ENCODE results near the gene SMC5.

Gene SMC5

DNA sequence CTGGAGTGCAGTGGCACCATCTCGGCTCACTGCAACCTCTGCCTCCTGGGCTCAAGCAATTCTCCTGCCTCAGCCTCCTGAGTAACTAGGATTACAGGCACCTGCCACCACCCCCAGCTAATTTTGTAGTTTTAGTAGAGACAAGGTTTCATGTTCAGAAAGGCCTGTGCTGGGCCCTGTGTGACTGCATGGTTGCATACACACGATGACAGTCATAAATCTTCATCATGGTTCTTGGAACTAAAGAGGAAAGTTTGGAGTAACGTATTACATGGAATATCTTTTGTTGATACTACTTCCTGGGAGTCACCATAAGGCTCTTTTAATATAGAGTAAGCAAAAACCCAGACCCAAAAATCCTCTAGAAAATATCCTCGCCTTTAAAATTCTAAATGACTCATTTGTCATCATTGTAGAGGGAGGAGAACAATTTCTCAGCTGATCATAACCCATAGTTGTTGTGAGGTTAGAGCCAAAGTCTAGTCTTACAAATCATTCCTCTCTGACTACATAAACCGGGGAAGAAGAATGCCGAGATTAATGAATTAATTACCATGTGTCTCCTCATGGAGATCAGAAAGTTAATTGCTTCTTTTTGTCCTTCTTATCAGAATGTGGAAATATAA, 108.6 kb downstream of the SMC5 start:
- no peak for ATAC-seq
- no peak for DNase-seq (ENCODE audit: low spot score in 2 of 2)
- Mint-ChIP-seq H3K27ac (no peak overlapping the region), H3K4me1 (no peaks in the 10 kb centered on the region), H3K36me3 (no peaks in the 10 kb centered on the region), H3K4me3 (no peak overlapping the region), H3K9me3 (no peaks in the 10 kb centered on the region)

DNA sequence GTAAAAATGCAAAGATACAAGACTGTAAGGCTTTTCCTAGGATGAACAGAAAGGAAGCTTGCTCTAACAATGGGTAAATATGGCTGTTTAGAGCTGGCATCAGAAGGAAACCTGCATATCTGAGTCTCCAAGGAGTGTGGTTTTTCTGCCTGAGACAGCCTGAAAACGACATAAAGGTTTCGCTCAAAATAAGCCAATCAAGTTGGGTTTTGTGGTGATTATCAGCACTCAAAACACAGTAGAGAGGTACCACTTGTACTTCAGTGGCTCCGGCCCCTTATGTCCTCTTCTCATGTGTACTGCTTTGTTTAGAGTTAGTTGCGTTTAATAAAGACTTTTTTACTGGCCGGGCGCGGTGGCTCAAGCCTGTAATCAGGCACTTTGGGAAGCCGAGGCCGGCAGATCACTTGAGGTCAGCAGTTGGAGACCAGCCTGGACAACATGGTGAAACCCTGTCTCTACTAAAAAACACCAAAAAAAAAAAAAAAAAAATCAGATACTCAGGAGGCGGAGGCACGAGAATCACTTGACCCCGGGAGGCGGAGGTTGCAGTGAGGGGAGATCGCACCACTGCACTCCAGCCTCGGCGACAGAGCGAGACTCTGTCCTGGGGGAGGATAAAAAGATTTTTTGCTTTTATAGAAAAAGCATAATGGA, 116.3 kb downstream of the SMC5 start:
- no peak for DNase-seq (ENCODE audit: low spot score in 2 of 2)
- no peaks in the 10 kb centered on the region for H3K9me3 Mint-ChIP-seq
- no peak overlapping the region for H3K27ac Mint-ChIP-seq
- ATAC-seq, result no peak
- no peak overlapping the region for H3K4me3 Mint-ChIP-seq
- H3K36me3 Mint-ChIP-seq, result no peaks in the 10 kb centered on the region
- no peaks in the 10 kb centered on the region for H3K4me1 Mint-ChIP-seq

DNA sequence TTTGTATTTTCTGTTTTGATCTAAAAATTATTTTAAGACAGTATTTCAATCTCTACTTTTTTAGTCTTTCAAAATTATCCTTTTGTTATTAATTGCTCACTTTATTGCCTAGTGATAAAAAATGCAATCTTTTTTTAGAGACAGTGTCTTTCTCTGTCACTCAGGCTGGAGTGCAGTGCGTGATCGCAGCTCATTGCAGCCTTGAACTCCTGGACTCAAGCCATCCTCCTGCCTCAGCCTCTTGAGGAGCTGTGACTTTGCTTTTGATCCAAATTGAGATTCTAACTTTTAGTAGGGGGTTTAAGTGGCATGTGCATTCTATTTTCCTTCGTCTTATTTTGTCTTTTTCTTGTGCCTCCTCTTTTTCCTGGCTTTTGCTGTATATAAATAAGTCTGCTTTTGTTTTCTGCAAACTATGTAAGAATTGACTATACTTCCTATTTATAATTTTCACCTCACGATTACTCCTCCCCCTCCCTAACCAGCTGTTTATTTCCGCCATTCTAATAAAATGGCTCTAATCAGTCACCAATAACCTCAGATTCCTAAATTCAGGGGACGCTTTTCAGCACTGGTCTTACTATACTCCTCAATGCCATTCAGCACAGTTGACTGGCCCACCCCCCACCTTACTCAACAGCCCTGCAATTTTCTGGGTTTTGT, 123.4 kb downstream of the SMC5 start:
- peaks cover 32% of the 10 kb centered on the region for H3K36me3 Mint-ChIP-seq
- peak overlapping the region; percentile 4 for H3K27ac Mint-ChIP-seq
- ATAC-seq (no peak), DNase-seq (ENCODE audit: low spot score in 2 of 2) (no peak)
- no peaks in the 10 kb centered on the region for H3K9me3 Mint-ChIP-seq
- no peak overlapping the region for H3K4me3 Mint-ChIP-seq
- peaks cover 13% of the 10 kb centered on the region for H3K4me1 Mint-ChIP-seq

DNA sequence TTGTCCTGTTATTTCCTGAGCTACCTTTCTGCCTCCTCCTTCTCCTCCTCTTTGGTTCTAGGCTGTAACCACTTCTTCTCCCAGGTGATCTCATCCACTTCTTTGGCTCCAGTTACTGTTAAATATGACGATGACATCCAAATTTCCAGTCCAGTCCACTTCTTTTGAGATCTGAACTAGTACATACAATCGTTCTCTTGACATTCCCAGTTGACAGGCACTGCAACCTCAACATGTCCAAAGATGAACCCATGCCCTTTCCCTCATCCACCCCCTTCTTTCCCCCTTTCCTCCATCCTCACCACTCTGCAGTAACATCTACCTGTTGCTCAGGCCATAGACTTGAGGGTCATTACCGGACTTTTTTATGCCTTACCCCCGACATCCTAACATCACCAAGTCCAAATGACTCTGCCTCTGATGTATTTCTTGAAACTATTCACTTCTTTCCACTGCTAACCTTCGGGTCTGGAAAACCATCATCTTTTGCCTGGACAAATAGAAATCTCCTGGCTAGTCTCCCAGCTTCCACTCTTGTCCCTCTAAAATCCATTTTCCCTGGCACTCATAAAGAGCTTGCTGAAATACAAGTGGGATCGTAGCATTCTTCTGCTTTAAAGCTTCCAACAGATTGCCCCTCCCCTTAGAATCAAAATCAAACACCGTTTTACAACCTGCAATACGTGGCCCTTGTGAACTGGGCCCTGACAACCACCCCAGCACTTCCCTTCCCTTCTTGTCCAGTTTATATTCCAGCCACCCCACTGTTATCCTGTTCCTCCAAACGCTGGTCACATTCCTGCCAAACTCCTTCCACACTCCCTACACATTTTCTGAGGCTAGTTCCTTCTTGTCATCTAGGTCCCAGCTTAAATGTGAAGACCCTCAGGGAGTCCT, 124.2 kb downstream of the SMC5 start:
- no peak for ATAC-seq
- no peaks in the 10 kb centered on the region for H3K9me3 Mint-ChIP-seq
- H3K27ac Mint-ChIP-seq, result peak overlapping the region; percentile 22
- H3K4me3 Mint-ChIP-seq, result no peak overlapping the region
- DNase-seq (ENCODE audit: low spot score in 2 of 2), result no peak
- H3K4me1 Mint-ChIP-seq, result peaks cover 13% of the 10 kb centered on the region
- peaks cover 40% of the 10 kb centered on the region for H3K36me3 Mint-ChIP-seq

DNA sequence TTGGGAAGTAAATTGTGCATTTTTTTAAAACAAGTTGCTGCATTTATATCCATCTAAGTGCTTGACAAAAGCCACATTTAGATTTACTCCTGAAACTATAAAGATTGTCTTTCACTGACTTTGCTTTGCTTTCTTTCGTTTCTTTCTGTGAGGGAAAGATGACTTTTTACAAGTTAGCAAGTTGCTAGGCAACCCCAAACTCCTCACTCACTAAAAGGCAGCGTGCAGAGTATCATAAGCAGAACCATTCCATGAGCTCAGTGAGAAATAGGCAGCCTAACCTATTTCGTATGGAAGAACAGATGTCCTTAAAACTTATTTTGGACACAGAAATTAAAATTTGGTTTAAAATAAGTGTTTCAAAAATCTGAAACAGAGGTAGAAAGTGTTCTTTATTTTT, 126.6 kb downstream of the SMC5 start:
- peaks cover 48% of the 10 kb centered on the region for H3K36me3 Mint-ChIP-seq
- peaks cover 30% of the 10 kb centered on the region for H3K4me1 Mint-ChIP-seq
- no peak overlapping the region for H3K27ac Mint-ChIP-seq

DNA sequence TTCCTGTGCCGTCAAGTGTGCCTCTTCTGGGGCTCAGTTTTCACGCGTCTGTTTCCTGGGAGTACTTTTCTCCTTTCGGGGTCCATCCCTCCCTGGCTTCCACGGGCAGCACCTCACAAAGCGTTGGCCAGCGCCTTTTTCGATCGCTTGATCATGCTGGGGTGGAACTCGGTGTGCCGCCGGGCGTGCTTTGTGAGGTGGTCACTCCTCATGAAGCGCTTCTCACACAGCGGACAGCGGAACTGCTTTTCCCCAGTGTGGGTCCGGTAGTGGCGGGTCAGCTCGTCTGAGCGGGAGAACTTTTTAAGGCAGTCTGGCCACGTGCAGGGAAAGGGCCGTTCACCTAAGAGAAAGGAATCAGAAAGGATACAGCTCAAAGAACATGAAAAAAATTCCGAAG, 128.9 kb downstream of the SMC5 start:
- peaks cover 48% of the 10 kb centered on the region for H3K36me3 Mint-ChIP-seq
- no peak for DNase-seq (ENCODE audit: low spot score in 2 of 2)
- H3K4me1 Mint-ChIP-seq, result peaks cover 49% of the 10 kb centered on the region
- no peak for ATAC-seq
- H3K27ac Mint-ChIP-seq, result no peak overlapping the region
- no peak overlapping the region for H3K4me3 Mint-ChIP-seq
- H3K9me3 Mint-ChIP-seq, result no peaks in the 10 kb centered on the region

More for the DNA sequence above, 126.6 kb downstream of the SMC5 start:
- ATAC-seq (no peak), DNase-seq (ENCODE audit: low spot score in 2 of 2) (no peak)
- no peak overlapping the region for H3K4me3 Mint-ChIP-seq
- H3K9me3 Mint-ChIP-seq, result no peaks in the 10 kb centered on the region

DNA sequence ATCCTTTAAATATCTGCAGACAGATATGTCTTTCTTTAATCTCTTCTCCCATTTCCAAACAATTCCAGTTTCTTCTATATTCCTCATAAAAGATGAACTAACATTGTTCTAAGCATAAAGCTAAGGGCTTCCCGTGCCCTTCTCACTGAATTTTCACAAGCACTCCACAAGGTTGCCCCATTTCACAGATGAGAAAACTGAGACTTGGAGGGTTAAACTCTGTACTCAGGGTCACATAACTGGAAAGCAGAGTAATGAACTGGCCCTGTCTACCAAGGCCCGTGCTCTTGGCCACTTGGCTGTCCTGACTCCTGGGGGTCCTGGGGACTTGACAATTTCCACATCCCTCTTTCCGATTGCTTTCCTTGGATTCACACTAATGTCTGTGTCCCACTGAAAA, 130.4 kb downstream of the SMC5 start:
- Mint-ChIP-seq H3K4me3 (no peak overlapping the region), H3K36me3 (peaks cover 44% of the 10 kb centered on the region), H3K4me1 (peaks cover 50% of the 10 kb centered on the region), H3K27ac (no peak overlapping the region), H3K9me3 (no peaks in the 10 kb centered on the region)
- no peak for ATAC-seq
- DNase-seq (ENCODE audit: low spot score in 2 of 2), result no peak

DNA sequence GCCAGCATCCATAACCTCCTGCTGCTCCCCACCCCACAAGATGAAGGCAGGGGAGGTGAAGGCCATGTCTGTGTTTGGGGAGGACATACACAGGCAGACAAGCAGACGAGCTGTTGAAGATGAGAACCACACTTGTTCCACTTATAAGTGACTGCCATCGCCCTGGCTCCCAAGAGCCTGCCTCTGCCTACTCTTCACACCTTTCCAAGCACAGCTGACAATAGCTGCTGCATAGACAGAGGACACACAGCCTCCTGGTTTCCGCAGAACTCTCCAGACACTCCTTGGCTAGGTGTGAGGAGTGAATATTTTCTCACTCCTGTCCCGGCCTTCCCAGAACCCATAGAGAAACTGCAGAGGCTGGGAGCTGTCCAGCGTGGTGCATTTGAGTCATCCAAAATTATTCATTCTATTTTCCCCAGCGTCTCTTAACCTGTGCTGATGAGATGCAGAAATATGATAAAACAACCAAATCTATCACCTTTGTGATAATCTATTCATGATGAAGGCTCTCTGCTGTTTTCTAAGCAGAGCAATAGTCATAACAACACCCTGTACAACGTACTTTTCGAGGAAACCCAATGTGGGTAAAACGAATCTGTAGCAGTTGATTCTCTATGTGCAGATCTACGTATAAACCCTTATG, 131.0 kb downstream of the SMC5 start:
- H3K4me3 Mint-ChIP-seq, result no peak overlapping the region
- peaks cover 50% of the 10 kb centered on the region for H3K4me1 Mint-ChIP-seq
- no peak overlapping the region for H3K27ac Mint-ChIP-seq
- DNase-seq (ENCODE audit: low spot score in 2 of 2), result no peak
- ATAC-seq, result peak; percentile 51
- no peaks in the 10 kb centered on the region for H3K9me3 Mint-ChIP-seq
- peaks cover 39% of the 10 kb centered on the region for H3K36me3 Mint-ChIP-seq

DNA sequence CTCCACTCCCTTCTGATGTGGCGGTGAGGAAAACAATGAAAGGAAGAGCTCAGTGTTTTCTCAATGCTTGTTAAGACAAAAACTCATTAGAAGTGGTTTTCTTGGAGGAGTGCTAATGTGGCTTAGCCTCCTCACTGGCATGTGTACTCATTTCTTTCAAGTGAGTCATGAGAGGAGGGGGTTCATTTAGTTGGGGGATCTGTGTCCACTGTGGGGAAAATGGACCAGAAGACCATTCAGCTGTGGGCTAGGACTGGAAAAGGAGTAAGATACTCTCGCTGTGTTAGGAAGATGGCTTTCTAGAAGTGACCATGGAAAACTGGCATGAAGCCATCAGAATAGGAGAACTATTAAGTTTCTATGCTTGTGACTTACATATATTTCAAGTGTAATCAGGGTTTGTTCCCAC, 132.2 kb downstream of the SMC5 start:
- Mint-ChIP-seq H3K4me1 (peaks cover 50% of the 10 kb centered on the region), H3K36me3 (peaks cover 28% of the 10 kb centered on the region), H3K4me3 (peak overlapping the region; percentile 4), H3K9me3 (no peaks in the 10 kb centered on the region), H3K27ac (peak overlapping the region; percentile 11)
- DNase-seq (ENCODE audit: low spot score in 2 of 2), result no peak
- peak; percentile 50 for ATAC-seq

DNA sequence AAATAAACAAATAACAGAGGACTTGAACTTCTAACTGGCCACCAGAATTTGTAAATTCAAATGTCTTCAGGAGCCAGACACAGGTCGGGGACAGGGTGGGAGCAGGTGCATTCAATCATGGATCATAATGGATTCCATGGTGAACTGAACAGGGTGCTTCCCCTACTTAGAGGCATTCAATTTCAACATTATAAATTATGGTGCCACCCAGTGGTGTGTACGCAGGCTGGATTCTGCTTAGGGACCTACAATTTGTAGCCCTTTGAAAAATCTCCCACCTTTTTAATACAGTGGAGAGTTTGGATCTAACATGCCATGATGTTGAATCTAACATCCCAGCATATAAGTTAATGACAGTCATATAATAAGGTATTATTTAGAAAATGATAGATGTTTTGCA, 133.4 kb downstream of the SMC5 start:
- ATAC-seq, result peak; percentile 48
- Mint-ChIP-seq H3K9me3 (no peaks in the 10 kb centered on the region), H3K27ac (no peak overlapping the region), H3K4me3 (no peak overlapping the region), H3K36me3 (peaks cover 15% of the 10 kb centered on the region), H3K4me1 (peaks cover 52% of the 10 kb centered on the region)
- DNase-seq (ENCODE audit: low spot score in 2 of 2), result no peak

DNA sequence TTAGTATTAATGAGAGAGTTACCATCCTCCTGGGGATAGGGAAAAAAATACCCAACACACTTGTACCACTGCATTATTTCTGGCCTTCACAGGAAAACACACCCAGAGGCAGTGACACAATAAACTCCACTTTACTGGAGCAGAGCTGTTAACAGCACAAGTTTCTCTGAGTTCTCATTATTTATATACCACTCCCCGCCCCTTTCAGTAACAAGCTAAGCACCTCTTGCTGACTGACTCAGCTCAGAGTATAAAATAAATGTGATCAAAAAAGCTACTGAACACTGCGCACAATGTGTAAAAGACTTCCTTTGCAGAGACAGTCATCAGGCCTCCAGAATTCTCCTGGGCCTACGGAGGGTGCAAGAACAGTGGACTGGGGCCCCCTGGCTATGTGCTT, 134.1 kb downstream of the SMC5 start:
- Mint-ChIP-seq H3K9me3 (no peaks in the 10 kb centered on the region), H3K27ac (peak overlapping the region; percentile 45), H3K4me3 (no peak overlapping the region), H3K4me1 (peaks cover 59% of the 10 kb centered on the region), H3K36me3 (peaks cover 9% of the 10 kb centered on the region)
- no peak for DNase-seq (ENCODE audit: low spot score in 2 of 2)
- ATAC-seq, result no peak

DNA sequence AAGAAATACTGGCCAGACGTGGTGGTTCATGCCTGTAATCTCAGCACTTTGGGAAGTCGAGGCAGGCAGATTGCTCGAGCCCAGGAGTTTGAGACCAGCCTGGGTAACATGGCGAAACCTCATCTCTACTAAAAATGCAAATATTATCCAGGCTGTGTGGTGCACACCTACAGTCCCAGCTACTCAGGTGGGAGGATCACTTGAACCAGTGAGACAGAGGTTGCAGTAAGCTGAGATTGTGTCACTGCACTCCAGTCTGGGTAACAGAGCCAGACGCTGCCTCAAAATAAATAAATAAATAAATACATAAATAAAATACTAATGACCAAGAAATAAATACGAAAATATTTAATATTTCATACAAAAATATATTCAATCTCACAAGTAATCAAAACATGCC, 136.9 kb downstream of the SMC5 start:
- no peaks in the 10 kb centered on the region for H3K36me3 Mint-ChIP-seq
- no peak for DNase-seq (ENCODE audit: low spot score in 2 of 2)
- H3K9me3 Mint-ChIP-seq, result no peaks in the 10 kb centered on the region
- no peak overlapping the region for H3K4me3 Mint-ChIP-seq
- peak overlapping the region; percentile 45 for H3K27ac Mint-ChIP-seq
- peaks cover 65% of the 10 kb centered on the region for H3K4me1 Mint-ChIP-seq
- no peak for ATAC-seq

DNA sequence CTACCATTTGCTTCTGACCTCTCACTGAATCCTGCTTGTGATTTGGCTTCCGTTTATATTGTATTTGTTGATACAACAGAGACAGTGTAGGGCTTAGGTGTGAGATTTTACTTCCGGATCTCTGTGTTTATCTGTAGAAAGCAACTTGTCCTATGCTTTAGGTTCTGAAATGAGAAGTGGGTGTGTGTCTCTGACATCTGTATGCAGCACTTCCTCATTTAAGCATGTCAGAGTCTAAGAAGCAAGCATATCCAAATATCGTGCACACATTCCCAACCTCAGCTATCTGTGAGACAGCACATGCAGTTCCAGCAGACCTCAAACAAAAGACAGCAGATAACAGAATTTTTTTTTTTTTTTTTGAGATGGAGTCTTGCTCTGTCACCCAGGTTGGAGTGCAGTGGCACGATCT, 139.4 kb downstream of the SMC5 start:
- H3K4me1 Mint-ChIP-seq, result peaks cover 45% of the 10 kb centered on the region
- H3K9me3 Mint-ChIP-seq, result no peaks in the 10 kb centered on the region
- H3K4me3 Mint-ChIP-seq, result peak overlapping the region; percentile 54
- ATAC-seq, result peak; percentile 93
- DNase-seq (ENCODE audit: low spot score in 2 of 2), result no peak
- peak overlapping the region; percentile 53 for H3K27ac Mint-ChIP-seq
- no peaks in the 10 kb centered on the region for H3K36me3 Mint-ChIP-seq

DNA sequence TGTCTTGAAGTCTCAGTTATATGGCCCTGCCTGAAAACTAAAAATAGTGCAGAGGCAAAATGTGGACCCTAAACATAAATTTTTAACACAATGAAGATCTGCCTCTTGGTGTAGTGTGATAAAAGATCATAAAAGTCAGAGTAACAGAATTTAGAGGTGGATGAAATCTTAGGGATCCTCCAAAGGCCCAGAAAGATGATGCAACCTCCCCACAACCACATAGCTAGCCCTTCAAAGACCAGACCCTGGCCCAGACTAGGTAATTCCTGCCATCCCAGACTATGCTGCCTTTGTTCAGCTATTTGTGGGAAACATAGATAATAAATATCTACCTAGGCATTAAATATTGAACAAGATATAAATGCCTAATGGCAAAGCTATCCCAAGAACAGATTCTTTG, 140.4 kb downstream of the SMC5 start:
- Mint-ChIP-seq H3K4me1 (peaks cover 49% of the 10 kb centered on the region), H3K4me3 (peak overlapping the region; percentile 54), H3K27ac (peak overlapping the region; percentile 53), H3K9me3 (no peaks in the 10 kb centered on the region), H3K36me3 (no peaks in the 10 kb centered on the region)
- ATAC-seq, result no peak
- DNase-seq (ENCODE audit: low spot score in 2 of 2), result no peak

Measured in stimulated activated effector memory CD8-positive, alpha-beta T cell treated with anti-CD3 and anti-CD28 coated beads, Interleukin-12 subunit alpha, Interleukin-12 subunit beta, amount 100 ng/mL, for 72 hours (primary cell).